D341Med (cell line): ENCODE data around the gene HOXB1.

ENCODE experiments used
- DNase-seq: peaks from one replicate; pipeline ENCODE4 v3.0.0; 2012; ENCODE audit warnings: low spot score

HOXB1 gene

DNA sequence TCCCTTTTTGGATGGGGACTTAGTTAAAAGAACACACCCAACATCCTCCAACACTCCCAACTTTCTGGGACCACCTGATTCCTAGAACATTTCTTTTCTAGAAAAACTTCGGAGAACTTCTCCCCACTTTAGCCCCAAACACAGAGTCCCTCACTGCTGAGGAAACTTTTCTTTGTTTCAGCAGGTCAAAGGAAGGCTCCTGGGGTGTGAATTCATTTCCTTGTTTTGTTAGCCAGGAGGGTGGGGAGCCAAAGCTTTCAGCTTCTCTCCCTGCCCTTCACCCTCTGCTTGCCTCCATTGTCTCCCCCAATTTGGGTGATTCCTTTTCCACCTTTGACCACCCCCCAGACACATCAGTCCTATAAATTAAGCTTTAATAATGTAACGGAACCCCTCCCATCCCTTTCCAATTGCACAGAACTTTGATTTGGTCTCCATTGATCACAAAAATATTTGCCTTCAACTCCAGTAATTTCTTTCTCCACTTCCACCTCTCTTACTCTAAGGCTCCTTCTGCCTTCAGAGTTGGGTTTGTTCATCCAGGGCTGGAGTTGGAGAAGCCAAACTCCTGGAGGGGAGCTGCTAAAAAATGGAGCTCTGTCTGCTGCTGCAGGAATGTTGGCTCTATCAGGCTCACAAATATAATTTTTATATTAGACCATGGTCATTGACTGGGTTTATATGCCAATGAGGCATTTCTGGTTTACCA is 37.0 kb upstream of the HOXB1 start:
- no peak for DNase-seq

DNA sequence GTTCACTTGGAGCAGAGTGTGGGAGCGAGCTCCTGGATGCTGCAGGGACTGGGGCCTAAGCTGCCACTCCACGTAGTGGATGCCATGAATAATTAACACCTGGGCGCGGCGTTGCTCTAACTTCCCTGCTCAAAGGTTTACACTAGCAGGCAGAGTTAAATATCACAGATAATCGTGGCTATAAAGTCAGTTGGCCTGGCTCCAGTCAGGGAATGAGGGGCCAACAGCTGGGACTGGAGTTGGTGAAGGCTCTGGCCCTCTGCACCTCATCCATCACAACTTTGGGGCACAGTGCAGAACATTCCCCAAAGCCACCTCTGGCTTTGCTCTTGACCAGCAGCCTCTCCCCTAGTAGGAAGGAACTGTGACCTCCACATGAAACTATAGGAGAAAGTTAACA is 36.4 kb upstream of the HOXB1 start:
- DNase-seq = no peak

DNA sequence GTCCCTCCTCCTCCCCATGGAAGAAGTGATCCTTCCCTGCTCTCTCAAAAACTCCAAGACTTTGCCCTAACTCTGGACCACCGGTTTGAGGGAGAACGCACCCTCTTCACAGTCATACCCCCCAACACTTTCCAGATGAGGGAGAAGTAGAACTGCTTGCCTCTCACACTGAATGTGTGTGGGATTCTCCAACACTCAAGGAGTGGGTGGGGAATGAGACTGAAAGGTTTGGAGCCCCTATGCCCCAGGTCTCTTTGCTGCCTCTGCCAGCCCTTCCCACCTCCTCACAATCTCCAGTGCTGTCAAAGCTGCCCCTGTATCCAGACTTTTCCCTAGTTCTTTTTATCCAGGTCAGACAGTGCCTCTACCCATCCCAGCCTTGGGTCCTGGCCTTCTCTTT is 35.9 kb upstream of the HOXB1 start:
- DNase-seq = no peak

DNA sequence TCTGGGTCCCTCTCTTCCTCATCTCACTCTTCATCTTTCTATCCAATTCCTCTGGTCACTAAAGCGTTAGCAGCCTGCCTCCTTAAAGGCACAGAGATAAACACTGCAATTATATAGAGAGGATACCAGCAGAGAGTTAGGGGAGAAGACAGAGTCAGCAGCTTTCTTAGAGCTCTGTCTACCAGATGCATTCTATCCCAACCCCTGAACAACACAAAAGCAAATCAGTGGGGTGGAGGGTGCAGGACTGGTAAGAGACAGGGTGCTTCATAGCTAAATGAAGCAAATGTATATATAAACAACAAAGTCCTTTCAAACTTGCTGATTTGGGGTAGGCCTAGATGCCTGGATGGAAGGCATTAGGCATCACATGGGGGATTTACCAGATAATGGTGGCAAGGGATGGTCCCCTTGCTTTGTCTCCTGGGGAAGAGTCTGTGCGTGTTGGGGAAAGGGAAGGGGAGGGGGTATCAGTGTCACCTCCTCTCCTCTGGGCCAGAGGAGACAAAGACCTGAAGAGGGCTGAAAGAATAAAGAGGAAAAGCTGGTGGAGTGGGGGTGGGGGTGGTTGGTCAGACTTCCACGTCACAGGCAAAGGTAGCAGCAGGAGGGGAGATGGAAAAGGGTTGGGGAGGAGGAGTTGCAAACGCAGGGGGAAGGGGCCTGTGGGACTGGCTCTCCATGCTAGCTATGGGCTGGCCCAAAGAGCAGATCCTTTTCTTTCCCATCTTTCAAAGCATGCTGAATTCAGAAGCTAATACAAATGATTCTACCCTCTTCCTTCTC is 35.3 kb upstream of the HOXB1 start:
- DNase-seq = no peak

DNA sequence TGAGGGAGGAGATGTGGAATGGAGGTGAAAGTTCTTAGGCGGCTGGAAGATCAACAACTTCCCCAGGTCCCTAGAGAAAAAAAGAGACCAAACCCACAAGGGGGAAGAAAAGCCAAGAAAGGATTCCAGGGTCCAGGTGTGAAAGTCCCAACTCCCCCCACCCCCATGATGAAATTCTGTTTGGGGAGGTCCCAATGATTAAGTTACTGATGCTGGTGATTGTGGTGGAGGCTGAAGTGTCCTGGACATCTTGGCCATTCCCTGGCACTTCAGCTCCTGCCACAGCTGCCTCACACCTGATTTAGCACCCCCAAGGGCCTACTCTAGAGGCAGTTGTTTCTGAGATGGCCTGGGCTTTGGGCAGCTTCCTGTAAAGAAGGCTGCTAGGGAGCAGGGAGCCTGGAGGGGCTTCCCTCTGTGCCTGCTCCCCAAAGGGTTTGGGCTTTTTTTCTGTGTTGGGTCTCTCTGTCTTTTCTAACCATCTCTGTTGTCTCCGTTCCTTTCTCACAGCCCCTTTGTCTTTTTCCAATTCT is 34.3 kb upstream of the HOXB1 start:
- DNase-seq = no peak

DNA sequence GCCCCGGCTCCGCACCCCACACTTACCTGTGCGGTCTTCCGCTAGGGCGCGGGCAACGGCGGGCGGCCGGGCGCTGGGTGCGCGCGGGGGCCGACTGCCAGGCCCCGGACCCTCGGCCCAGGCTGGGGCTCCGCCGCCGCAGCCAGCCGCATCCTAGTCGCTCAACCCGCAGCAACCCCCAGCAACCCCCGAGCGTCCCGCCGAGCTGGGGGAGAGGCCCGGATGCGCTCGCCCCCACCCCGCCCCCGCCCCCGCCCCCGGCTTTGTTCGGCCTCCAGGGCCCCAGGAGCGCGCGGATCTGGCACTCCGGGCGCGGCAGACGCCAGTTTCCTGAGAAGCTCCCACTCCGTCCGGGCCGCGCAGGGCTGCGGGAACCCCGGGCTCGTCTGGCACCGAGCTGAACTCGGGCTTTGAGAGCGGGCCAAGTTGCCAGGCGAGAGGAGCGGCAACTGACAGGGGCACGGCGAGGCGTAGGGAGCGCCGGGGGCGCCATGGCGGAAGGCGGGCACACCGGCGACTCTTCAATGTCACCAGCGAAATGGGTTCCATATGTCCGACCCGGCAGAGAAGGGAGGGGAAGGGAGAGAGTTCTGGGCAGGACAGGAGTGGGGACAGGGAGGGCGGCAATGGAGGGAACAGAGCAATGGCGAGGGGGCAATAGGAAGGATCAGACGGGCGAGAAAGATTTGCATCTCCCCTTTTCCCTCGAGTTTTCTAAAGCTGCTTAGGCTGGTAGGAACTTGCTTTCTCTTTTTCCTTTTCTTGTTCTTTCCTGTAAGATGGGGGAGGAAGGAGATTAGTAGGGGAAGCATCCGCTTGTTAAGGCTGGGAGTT is 33.6 kb upstream of the HOXB1 start:
- DNase-seq = no peak

DNA sequence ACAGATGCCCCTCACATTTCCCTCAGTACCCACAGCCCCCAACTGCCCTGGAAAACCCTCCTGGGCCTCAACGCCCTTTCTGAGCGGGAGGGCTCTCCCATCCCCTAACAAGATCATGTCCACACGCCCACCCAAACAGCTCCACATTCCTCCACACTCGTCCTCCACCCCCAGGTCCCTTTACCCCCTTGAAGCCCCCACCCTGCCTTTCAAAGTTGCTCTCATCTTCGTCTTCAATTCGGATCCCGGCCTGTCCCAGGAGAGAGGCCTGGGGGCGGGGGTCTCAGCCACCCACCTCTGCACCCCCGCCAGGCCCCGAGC is 33.0 kb upstream of the HOXB1 start:
- no peak for DNase-seq

DNA sequence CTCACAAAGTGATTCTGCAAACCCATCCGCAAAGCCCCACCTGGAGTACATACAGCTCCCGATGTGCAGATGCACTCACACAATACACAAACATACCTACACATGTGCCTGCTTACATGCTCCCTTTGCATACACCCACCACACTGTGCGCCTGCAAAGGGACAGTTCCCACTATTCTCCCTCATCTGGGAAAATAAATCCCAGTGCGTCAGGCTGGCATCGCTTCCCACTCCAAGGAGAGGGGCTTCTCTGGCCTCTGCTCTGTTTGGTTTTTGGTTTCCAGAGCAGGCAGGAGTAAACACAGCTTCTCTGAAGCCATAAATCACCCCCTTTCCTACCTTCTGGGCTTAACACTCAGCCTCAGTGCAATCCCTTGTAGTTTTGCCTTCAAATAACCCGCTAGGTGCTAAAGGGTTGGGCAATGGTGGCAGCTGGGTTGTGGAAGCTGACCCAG is 32.6 kb upstream of the HOXB1 start:
- no peak for DNase-seq

DNA sequence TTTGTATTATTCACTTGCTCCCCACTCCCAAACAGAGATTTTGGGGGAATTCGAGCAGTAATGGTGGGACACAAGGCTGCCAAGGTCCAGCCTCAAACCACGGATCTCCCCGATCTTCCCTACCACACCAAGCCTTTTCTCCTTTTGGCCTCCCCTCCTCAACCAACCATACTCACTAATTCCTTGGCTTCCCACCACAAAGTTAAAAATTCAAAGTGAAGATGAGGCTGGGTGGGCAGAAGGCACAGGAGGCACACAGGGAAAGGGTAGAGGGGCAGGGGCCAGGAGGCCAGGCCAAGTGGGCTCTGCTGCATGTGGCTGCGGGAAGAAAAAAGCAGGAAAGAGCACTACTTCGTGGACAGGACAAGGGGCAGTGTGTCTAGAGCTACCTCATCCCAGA is 32.1 kb upstream of the HOXB1 start:
- DNase-seq = no peak

DNA sequence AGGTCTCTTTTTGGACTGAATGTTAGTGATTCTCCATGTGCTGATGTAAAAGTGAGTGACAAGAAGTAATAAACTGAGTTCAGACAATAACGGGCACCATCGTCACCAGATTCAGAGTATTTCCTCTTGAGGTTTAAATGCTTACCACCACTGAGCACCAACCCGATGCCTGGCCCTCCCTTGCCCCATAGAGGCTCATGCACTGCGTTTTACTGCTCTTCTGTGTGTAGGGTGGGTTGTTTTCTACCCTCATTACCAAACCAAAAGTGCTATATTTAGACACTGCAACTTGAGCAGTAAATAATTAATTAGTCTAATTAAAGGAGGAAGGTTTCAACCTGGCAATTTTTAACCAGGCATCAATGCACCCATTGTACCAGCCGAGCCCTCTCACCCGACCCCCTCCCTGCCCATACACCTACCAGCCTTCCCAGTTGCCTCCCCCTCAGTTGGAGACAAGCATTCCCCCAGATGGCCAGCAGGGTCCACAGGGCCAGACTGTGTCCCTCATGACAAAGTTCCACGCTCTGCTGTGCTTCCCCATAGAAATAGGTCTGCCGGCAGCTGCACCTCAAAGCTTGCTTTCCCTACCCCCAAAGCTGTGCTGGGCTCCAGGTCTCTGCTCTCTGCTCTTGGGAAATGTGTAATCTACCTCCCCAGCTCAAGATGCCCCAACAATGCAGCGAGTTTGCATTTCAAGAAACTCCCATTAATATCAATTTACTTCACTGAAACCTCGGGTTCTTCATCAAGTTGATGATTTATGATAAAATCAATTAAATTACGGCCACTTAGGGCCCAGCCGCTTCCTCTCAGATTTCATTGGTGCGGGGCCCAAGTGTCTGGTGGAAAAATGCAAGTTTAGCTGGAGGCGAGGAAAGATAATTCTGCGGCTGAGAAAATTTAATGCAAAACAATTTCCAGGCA is 31.3 kb upstream of the HOXB1 start:
- no peak for DNase-seq

DNA sequence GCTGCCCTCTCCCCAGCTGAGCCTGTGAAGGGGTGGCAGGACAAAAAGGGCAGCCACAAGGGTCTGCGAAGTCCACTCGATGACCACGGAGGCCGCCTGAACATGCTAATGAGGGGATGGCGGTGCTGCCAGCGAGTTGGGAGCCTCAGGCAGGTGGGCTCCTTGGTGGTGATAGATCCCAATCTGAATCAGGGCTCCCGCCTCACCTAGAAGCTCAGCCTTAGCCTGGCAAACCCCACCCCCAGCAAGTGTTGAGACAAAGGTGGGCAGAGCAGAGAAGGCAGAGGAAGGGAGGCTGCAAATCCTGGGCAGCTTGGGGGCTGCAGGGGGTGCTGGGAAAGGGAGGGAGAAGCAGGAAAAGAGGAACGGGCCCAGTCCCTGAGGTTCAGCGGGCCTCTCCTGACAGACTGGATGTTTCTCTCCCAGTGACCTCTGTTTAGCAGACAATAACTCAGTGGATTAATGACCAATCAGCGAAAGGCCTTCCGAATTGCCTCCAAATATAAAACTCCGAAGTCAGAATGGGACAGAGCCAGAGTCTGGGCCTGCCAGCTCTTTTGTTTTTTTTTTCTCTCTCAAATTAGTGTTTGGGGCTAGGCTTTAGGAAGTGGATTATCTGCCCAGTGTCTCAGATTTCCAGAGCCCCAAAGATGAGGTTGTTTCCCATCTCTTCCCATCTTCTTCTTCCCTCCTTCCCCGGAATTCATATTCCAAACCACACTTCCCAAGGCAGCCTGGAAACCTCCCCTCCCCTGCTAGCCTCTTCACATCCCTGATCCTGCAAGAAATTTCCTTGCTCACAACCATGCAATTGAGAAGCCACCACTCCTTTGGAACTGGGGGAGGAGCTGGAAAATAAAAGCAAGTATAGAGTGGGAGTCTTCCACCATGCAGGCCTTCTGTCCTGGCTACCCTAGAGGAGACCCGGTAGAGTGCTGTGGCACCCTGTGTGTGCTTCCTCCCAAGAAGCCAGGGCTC is 29.3 kb upstream of the HOXB1 start:
- no peak for DNase-seq

DNA sequence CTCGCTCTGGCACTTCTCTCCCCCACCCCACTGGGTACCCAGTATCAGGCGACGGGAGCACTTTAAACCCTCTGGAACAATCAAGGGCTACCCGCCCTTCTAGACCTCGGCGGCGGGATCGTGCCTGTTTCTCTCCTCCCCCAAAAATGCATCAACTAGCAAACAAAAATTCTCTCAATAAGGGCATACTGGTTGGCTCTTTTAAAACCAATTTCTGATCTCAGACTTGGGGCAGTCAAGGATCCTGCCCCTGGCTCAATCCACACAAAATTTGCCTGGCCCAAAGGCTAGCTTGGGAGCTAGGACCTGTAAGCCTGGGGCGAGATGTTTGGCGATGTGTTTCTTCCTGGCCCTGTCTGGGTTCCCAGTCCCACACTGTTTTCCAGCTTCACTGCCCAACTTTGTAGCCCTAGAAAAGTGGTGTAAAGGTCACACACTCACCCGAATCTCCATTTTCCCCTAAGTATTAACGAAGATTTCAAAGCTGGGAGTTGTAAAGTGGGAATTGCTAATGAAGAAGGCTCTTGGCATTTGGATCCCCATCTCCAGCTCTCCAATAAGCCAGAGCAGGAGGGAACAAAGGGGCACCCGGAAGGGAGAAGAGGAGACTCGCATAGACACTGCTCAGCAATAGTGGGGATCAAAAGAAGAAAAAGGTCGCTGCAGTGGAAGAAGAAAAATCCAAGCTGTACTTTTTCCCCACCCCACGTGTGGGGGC is 28.5 kb upstream of the HOXB1 start:
- DNase-seq = no peak

DNA sequence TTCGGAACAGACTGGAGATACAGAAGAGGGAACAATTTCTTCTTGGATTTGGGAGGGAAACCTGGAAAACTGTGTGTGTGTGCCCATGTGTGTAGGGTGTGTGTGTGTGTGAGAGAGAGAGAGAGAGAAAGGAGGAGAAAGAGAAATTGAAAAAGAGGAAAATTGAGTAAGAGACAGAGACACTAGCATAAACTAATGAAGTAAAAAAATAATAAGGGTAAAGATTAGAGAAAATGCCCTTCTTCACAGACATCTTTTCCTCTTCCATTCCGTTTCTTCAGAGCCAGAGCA is 28.0 kb upstream of the HOXB1 start:
- no peak for DNase-seq

DNA sequence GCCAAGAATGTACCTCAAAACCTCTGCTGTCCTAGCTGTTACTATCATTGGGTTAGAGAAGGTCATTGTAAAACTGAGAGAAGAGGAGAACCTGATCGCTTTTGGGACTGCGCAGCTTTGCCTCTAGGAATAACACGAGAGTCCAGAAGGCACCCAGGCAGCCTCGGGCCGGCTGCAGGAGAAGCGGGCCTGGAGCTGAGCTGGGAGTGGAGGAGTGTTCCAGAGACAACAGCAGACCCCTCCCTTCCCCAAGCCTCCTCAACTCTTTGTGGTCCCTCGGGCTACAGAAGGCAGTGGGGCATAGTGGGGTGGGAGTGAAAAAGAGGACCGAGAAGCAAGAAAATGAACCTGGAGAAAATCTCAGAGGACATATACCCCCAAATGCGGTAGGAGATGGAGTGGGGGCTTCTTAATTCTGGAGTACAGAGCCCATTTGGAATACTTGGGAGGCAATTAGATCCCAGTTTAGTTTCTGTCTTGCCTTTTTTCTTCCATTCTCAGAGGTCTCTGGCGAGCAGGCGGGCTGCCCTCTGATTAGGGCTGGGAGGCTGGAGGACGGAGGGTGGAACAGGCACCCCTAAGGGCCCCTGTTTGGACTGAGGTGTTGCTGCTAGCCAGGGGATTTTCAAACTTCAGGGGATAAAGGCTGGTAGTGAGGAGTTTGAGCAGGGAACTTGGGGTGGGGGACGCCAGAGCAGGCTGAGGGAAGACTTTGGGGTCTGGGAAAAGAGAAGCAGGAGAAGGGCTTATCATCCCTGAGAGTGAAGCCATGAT is 27.4 kb upstream of the HOXB1 start:
- no peak for DNase-seq

DNA sequence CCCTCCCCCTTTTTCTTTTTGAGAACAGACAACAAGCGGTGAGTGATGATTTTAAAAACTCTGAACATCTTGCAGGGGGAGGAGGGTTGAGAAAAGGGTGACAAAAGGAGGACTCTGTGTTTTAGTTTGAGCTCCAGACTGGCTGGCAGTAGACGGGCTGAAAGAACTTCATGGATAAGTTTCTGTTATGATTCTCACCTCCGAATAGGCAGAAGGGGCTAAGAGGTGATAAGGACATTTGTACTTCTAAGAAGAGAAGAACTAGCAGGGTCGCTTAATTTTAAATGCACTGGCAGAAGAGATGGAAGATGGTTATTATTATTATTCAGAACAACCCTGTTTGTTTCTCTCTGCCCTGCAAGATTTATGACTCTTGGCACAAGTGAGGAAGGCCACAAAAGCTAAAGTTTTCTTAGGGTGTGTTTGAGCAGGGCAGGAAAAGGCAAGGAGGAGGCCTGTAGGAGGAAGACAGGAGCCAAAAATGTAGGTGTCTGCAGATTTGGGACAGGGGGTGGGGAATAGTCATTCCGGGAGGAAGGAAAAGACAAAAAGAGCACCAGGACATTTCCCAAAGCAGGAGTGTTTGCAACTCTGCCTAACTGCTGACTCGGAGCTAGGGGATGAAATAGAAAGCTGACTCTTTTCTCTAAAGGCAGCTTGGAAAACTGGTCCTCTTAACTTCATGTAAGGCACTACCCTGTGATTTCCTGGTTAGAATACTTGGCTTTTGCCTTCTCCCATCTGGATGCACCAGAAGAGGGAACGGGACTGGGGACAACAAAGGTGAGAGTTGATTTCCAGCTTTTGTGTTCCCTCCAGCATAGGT is 26.0 kb upstream of the HOXB1 start:
- no peak for DNase-seq

DNA sequence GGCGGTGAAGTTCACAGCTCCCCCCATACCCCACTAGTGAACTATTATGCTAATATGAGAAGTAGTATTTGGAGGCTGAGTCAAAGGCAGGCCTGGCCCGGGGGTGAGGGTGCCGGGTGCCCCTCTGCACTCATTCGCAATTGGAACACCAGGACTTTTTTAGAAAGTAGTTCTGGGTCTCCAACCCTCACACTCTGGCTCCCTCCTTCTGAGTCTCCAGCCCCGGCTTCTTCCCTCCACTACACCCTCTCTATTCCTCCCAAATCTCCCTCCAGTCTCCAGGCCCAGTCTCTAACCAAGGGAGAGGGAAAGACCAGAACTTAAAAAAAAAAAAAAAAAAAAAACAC is 25.4 kb upstream of the HOXB1 start:
- no peak for DNase-seq

DNA sequence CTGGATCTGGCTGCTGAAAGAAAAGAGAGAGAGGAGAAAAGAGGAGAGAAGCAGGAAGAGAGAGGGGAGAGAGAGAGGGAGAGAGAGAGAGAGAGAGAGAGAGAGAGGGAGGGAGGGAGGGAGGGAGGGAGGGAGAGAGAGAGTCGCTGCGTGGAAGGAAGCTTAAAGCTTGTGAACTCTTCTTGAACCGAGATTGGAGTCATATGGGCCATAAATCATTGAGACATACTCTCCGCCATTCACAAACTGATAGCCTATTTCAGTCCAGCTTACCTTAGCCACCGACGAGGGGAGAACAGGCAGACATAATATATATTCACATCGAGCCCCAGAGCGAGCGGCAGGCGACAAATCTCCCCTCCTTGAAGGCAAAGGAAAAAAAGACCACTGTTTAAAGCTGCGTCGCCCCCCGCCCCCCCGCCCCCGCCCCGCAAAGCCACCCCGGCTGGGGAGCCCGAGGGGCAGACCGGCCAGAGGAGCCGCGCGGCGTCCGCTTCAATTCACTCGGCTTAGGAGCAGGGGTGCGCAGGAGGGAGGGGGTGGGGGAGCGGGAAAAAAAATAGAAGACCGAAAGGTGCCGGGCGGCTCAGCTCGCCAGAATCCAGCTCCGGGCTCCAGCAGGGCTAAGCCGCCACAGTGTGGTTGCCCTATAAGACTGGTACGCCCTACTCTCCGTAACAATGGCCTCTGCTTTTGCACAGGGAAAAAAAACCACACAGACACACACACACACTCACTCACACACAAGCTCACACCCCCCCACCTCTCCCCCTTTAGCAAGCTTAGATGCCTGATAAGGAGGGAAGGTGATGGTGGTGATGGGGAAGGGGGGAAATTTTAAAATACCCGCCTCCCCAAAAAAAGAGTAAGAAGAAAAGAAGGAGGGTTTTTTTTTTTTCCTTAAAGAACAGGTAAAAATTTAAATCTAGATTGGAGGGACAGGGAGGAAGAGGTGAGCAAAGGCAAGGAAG is 24.7 kb upstream of the HOXB1 start:
- DNase-seq = no peak
